ENCODE data around the gene IRF8. TPM values are rescaled to one million over a fixed set of nuclear protein-coding genes. Genes with fewer than 3 reads are reported as not detected.

Gene IRF8
- total and polyA plus RNA-seq, 2 of the 13 experiments (the other 11 are each of a cell fraction or from before 2014, with no cell fraction given), result not detected

- TF ChIP-seq, protein P1, sequence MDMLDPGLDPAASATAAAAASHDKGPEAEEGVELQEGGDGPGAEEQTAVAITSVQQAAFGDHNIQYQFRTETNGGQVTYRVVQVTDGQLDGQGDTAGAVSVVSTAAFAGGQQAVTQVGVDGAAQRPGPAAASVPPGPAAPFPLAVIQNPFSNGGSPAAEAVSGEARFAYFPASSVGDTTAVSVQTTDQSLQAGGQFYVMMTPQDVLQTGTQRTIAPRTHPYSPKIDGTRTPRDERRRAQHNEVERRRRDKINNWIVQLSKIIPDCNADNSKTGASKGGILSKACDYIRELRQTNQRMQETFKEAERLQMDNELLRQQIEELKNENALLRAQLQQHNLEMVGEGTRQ (IDR thresholded peaks at IDR 0.05; ENCODE audit: low read depth, low read length), result no peak
- TF ChIP-seq, protein P1 (CRISPR knock-in tag; IDR thresholded peaks at IDR 0.05; ENCODE audit: borderline replicate concordance), result no peak
- TF ChIP-seq AHR (CRISPR knock-in tag; IDR thresholded peaks at IDR 0.05) (no peak), PLRG1 (conservative IDR thresholded peaks at IDR 0.05) (no peak), IRF1 (CRISPR knock-in tag; IDR thresholded peaks at IDR 0.05; ENCODE audit: low read depth) (no peak), GPN1 (CRISPR knock-in tag; IDR thresholded peaks at IDR 0.05; ENCODE audit: borderline replicate concordance) (no peak), SYNCRIP (IDR thresholded peaks at IDR 0.05; ENCODE audit: insufficient read depth, low read depth, low read length) (no peak), ZNF780A (CRISPR knock-in tag; IDR thresholded peaks at IDR 0.05) (no peak), NAIF1 (CRISPR knock-in tag; IDR thresholded peaks at IDR 0.05; ENCODE audit: borderline replicate concordance) (no peak), ZNF543 (CRISPR knock-in tag; IDR thresholded peaks at IDR 0.05) (0 out of 2 replicates have a peak, but pooled peaks have one; percentile 39), PAWR (CRISPR knock-in tag; IDR thresholded peaks at IDR 0.05; ENCODE audit: borderline replicate concordance) (no peak), ZNF775 (CRISPR knock-in tag; IDR thresholded peaks at IDR 0.05; ENCODE audit: borderline replicate concordance) (no peak), HOXA9 (CRISPR knock-in tag; IDR thresholded peaks at IDR 0.05; ENCODE audit: borderline replicate concordance) (no peak), ZNF230 (CRISPR knock-in tag; IDR thresholded peaks at IDR 0.05) (no peak), FOXO1 (CRISPR knock-in tag; IDR thresholded peaks at IDR 0.05) (no peak), ZNF292 (CRISPR knock-in tag; IDR thresholded peaks at IDR 0.05; ENCODE audit: borderline replicate concordance, low read depth) (no peak), HOXA3 (CRISPR knock-in tag; IDR thresholded peaks at IDR 0.05) (no peak), REXO4 (CRISPR knock-in tag; IDR thresholded peaks at IDR 0.05; ENCODE audit: borderline replicate concordance) (no peak), MTA3 (CRISPR knock-in tag; IDR thresholded peaks at IDR 0.05) (no peak), NKX3-1 (CRISPR knock-in tag; IDR thresholded peaks at IDR 0.05) (no peak), CBX1 (IDR thresholded peaks at IDR 0.05; ENCODE audit: low read depth) (no peak), SOX13 (IDR thresholded peaks at IDR 0.05) (no peak), SOX13 (CRISPR knock-in tag; conservative IDR thresholded peaks at IDR 0.05 in 1 of 2, IDR thresholded peaks at IDR 0.05 in 1 of 2) (no peak), RNF2 (conservative IDR thresholded peaks at IDR 0.05; ENCODE audit: low read depth) (0 out of 2 replicates have a peak, but pooled peaks have one; percentile 21), EZH2 (conservative IDR thresholded peaks at IDR 0.05; ENCODE audit: low read depth, low read length) (peak; percentile 97)
- TF ChIP-seq, protein P2, sequence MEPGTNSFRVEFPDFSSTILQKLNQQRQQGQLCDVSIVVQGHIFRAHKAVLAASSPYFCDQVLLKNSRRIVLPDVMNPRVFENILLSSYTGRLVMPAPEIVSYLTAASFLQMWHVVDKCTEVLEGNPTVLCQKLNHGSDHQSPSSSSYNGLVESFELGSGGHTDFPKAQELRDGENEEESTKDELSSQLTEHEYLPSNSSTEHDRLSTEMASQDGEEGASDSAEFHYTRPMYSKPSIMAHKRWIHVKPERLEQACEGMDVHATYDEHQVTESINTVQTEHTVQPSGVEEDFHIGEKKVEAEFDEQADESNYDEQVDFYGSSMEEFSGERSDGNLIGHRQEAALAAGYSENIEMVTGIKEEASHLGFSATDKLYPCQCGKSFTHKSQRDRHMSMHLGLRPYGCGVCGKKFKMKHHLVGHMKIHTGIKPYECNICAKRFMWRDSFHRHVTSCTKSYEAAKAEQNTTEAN (CRISPR knock-in tag; conservative IDR thresholded peaks at IDR 0.05), result no peak
These were observed at the start of gene IRF8 (continued) for GRCh38 chr16:85898521-85899442.

All from HepG2 (cell line).